Osteoblast (primary cell): ENCODE results near the gene GGCX. TPM values are rescaled to one million over a fixed set of nuclear protein-coding genes. Genes with fewer than 3 reads are reported as not detected.
A peak's percentile ranks its signal among the peaks of the same experiment; 100 is the strongest.

ENCODE experiments used
- DNase-seq: peaks from one replicate; pipeline ENCODE4 v3.0.0; 2011; ENCODE audit warnings: low spot score, mixed read lengths; ENCODE audit not compliant: insufficient read length; ENCODE audit errors: missing footprints
- H2AFZ ChIP-seq: 2 replicates; pipeline ENCODE4 v1.6.0; 2011; ENCODE audit warnings: mild to moderate bottlenecking, low read length
- H3K27ac ChIP-seq: 2 replicates; pipeline ENCODE4 v1.5.1; 2011; ENCODE audit warnings: mild to moderate bottlenecking, low read depth, low read length, moderate library complexity
- H3K27me3 ChIP-seq: 2 replicates; pipeline ENCODE4 v1.6.0; 2012; ENCODE audit warnings: mild to moderate bottlenecking, control low read depth, inconsistent platforms, low read length, moderate library complexity; ENCODE audit not compliant: insufficient read depth
- H3K36me3 ChIP-seq: 2 replicates; pipeline ENCODE4 v1.5.1; 2011; ENCODE audit warnings: mild to moderate bottlenecking, low read length, control low read depth, moderate library complexity; ENCODE audit not compliant: insufficient read depth
- H3K4me1 ChIP-seq: 2 replicates; pipeline ENCODE4 v1.5.1; 2011; ENCODE audit warnings: mild to moderate bottlenecking, low read length, control low read depth, moderate library complexity; ENCODE audit not compliant: insufficient read depth
- H3K4me2 ChIP-seq: 2 replicates; pipeline ENCODE4 v1.6.0; 2011; ENCODE audit warnings: mild to moderate bottlenecking, low read length; ENCODE audit not compliant: insufficient read depth
- H3K4me3 ChIP-seq: fragments of 200-600 bp; sonication (generic); 3 replicates; pipeline ENCODE4 v1.5.1; 2012; ENCODE audit warnings: mild to moderate bottlenecking, low read length, inconsistent platforms; ENCODE audit not compliant: insufficient read depth
- H3K79me2 ChIP-seq: 2 replicates; pipeline ENCODE4 v1.6.0; 2012; ENCODE audit warnings: mild to moderate bottlenecking, low read length, control low read depth, inconsistent platforms; ENCODE audit not compliant: insufficient read depth
- H3K9me3 ChIP-seq: 2 replicates; pipeline ENCODE4 v1.5.1; 2011; ENCODE audit warnings: low read depth, low read length, control low read depth
- H4K20me1 ChIP-seq: 2 replicates; pipeline ENCODE4 v1.6.0; 2012; ENCODE audit warnings: mild to moderate bottlenecking, low read length, control low read depth; ENCODE audit not compliant: insufficient read depth
- CTCF ChIP-seq: IDR thresholded peaks from 2 replicates; pipeline ENCODE4 v1.5.1; 2011; ENCODE audit warnings: mild to moderate bottlenecking, low read depth, low read length, moderate library complexity; ENCODE audit errors: extremely low read depth
- total RNA-seq: library from RNA; depleted of rRNA; stranded (reverse); fragments of >200 nt; gene quantifications from 2 replicates; pipeline ENCODE4 v1.2.3, GENCODE V29; 2012

GGCX gene
- total RNA-seq, 1 donor, result 40.9 TPM

- Histone ChIP-seq H3K36me3 (peaks cover 54% of the 10 kb centered on the region), H3K4me3 (no peak overlapping the region), H2AFZ (no peak overlapping the region), H3K4me2 (peak overlapping the region; percentile 82), H3K27ac (no peak overlapping the region), H3K27me3 (no peaks in the 10 kb centered on the region), H3K79me2 (peaks cover 52% of the 10 kb centered on the region), H4K20me1 (peaks cover 37% of the 10 kb centered on the region), H3K9me3 (no peaks in the 10 kb centered on the region), H3K4me1 (peaks cover 18% of the 10 kb centered on the region)
- no peak for TF ChIP-seq CTCF
- no peak for DNase-seq
Measured at GRCh38 chr2:85542777-85543176, 18.5 kb downstream of the GGCX start.

DNA sequence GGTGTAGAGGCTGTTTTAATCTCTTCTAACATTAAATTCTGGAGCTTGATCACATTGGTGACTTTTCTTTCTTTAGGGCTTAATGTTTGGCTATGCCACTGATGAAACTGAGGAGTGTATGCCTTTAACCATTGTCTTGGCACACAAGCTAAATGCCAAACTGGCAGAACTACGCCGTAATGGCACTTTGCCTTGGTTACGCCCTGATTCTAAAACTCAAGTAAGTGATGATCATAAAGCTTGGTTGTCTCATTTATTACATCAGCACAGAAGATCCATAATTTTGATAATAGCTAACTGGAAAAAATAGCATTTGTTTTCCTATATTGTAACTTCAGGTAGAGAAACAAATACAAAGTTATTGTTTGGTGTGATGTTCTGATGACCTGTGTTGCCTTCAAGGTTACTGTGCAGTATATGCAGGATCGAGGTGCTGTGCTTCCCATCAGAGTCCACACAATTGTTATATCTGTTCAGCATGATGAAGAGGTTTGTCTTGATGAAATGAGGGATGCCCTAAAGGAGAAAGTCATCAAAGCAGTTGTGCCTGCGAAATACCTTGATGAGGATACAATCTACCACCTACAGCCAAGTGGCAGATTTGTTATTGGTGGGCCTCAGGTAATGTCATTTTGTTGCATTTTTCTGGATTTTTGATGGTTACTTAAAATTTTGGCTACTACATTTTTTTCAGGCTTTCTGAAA lies 19.4 kb downstream of the GGCX start:
- Histone ChIP-seq H3K36me3 (peaks cover 54% of the 10 kb centered on the region), H3K4me2 (peak overlapping the region; percentile 82), H4K20me1 (peaks cover 37% of the 10 kb centered on the region), H3K27me3 (no peaks in the 10 kb centered on the region), H3K4me3 (peak overlapping the region; percentile 83), H3K79me2 (peaks cover 60% of the 10 kb centered on the region), H2AFZ (no peak overlapping the region), H3K4me1 (peaks cover 25% of the 10 kb centered on the region), H3K9me3 (no peaks in the 10 kb centered on the region), H3K27ac (peak overlapping the region; percentile 3)
- no peak for TF ChIP-seq CTCF
- DNase-seq, result no peak

- Histone ChIP-seq H3K79me2 (peaks cover 64% of the 10 kb centered on the region), H3K4me2 (peak overlapping the region; percentile 82), H3K4me3 (peak overlapping the region; percentile 83), H3K9me3 (no peaks in the 10 kb centered on the region), H3K36me3 (peaks cover 54% of the 10 kb centered on the region), H3K27ac (peak overlapping the region; percentile 99), H3K27me3 (no peaks in the 10 kb centered on the region), H2AFZ (no peak overlapping the region), H4K20me1 (peaks cover 37% of the 10 kb centered on the region), H3K4me1 (peaks cover 32% of the 10 kb centered on the region)
- TF ChIP-seq CTCF, result no peak
- no peak for DNase-seq
Measured at GRCh38 chr2:85541262-85541661, 20.0 kb downstream of the GGCX start.

DNA sequence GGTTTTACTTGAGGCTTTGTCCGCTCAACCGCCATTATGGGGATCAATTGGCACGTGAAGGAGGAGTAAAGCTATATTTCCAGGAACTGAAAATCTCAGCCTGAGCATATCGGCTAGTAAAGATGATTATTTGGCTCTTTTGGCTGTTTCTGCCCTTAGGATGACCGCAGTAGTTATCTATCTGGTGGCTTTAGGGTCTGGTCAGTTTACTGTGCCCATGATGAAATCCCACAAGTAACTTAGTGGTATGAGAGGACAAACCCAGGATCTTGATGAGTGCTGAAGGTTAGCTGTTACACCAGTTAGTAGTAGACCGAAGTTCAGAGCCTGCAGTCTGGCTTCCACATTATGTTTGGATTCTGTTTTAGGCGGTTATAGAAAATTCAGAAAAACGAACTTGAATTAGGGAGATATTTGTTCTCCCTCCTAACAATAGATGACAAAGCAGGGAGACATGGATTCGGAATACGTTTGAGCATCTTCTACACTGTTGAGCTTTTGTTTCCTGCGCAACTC lies 21.1 kb downstream of the GGCX start:
- Histone ChIP-seq H3K79me2 (peaks cover 66% of the 10 kb centered on the region), H3K9me3 (no peaks in the 10 kb centered on the region), H3K4me1 (peaks cover 33% of the 10 kb centered on the region), H3K36me3 (peaks cover 46% of the 10 kb centered on the region), H2AFZ (no peak overlapping the region), H3K4me2 (peak overlapping the region; percentile 82), H3K27ac (peak overlapping the region; percentile 99), H3K27me3 (no peaks in the 10 kb centered on the region), H4K20me1 (peaks cover 37% of the 10 kb centered on the region), H3K4me3 (peak overlapping the region; percentile 83)
- DNase-seq, result no peak
- no peak for TF ChIP-seq CTCF
